IMR-90 (cell line): ENCODE measurements around the gene AHCYL1. TPM values are rescaled to one million over a fixed set of nuclear protein-coding genes. Genes with fewer than 3 reads are reported as not detected.

Experiments used
- ATAC-seq: fragments of 200-7000 bp; cut with Tn5 transposase; 2 replicates; pipeline ENCODE4 v1.9.1; 2020; ENCODE audit warnings: low read depth, mild to moderate bottlenecking, moderate library complexity
- BruUV-seq: library from RNA; stranded (reverse); fragments of 400-500 nt; replicated peaks from 2 replicates; lab custom pipeline; 2021; lab: Mats Ljungman, UMichigan
- CTCF ChIA-PET: fragments of 300-600 bp; formaldehyde crosslinking; extraction: SDS; loops from one replicate; lab custom pipeline; 2021; ENCODE audit warnings: antibody characterized with exemption; lab: Yijun Ruan, JAX
- POLR2A ChIA-PET: fragments of 300-600 bp; sonication (Branson Sonifier 250); formaldehyde crosslinking; loops from one replicate; lab custom pipeline; 2022; ENCODE audit warnings: antibody characterized with exemption; ENCODE audit not compliant: unreplicated experiment; lab: Charles Lee
- DNase-seq: peaks from one replicate; pipeline ENCODE4 v3.0.0; 2013
- H2AFZ ChIP-seq: replicated peaks from 2 replicates; pipeline ENCODE3; 2013; ENCODE audit warnings: low read length, mild to moderate bottlenecking; ENCODE audit not compliant: poor library complexity
- H2AK5ac ChIP-seq: 2 replicates; pipeline ENCODE4 v1.6.1; 2013; ENCODE audit warnings: low read depth, low read length, inconsistent platforms
- H2AK9ac ChIP-seq: replicated peaks from 2 replicates; pipeline ENCODE3; 2013; ENCODE audit warnings: mild to moderate bottlenecking, low read depth, low read length, moderate library complexity; ENCODE audit not compliant: poor library complexity
- H2BK120ac ChIP-seq: 2 replicates; pipeline ENCODE4 v1.6.1; 2013; ENCODE audit warnings: low read depth, low read length, inconsistent platforms
- H2BK15ac ChIP-seq: 3 replicates; pipeline ENCODE4 v1.6.1; 2013; ENCODE audit warnings: low read depth, low read length, inconsistent platforms
- H2BK20ac ChIP-seq: 2 replicates; pipeline ENCODE4 v1.6.1; 2013; ENCODE audit warnings: low read depth, mild to moderate bottlenecking, inconsistent platforms, low read length, moderate library complexity
- H2BK5ac ChIP-seq: 2 replicates; pipeline ENCODE4 v1.6.1; 2013; ENCODE audit warnings: mild to moderate bottlenecking, low read depth, low read length, inconsistent platforms; ENCODE audit not compliant: poor library complexity, severe bottlenecking
- H3K14ac ChIP-seq: replicated peaks from 2 replicates; pipeline ENCODE4 v1.6.1; 2013; ENCODE audit warnings: low read depth, low read length, inconsistent platforms
- H3K18ac ChIP-seq: 2 replicates; pipeline ENCODE4 v1.6.1; 2013; ENCODE audit warnings: low read depth, low read length, control low read depth
- H3K23ac ChIP-seq: 2 replicates; pipeline ENCODE4 v1.6.1; 2013; ENCODE audit warnings: low read depth, low read length, inconsistent platforms
- H3K27ac ChIP-seq: 2 replicates; pipeline ENCODE4 v1.5.1; 2013; ENCODE audit warnings: mild to moderate bottlenecking, control low read depth, low read length; ENCODE audit not compliant: insufficient read depth
- H3K27me3 ChIP-seq: 2 replicates; pipeline ENCODE4 v1.6.1; 2013; ENCODE audit warnings: low read length; ENCODE audit not compliant: control insufficient read depth, insufficient read depth
- H3K36me3 ChIP-seq: 2 replicates; pipeline ENCODE4 v1.6.1; 2013; ENCODE audit warnings: low read length, mixed read lengths; ENCODE audit not compliant: control insufficient read depth, insufficient read depth
- H3K4ac ChIP-seq: 2 replicates; pipeline ENCODE4 v1.6.1; 2013; ENCODE audit warnings: low read depth, low read length, inconsistent platforms
- H3K4me1 ChIP-seq: 2 replicates; pipeline ENCODE4 v1.6.1; 2013; ENCODE audit warnings: low read length, mixed read lengths; ENCODE audit not compliant: control insufficient read depth, insufficient read depth
- H3K4me2 ChIP-seq: 2 replicates; pipeline ENCODE4 v1.6.1; 2013; ENCODE audit warnings: low read depth, mild to moderate bottlenecking, control low read depth, low read length, moderate library complexity
- H3K4me3 ChIP-seq: 2 replicates; pipeline ENCODE4 v1.5.1; 2013; ENCODE audit warnings: low read depth, mild to moderate bottlenecking, control low read depth, low read length, moderate library complexity; ENCODE audit not compliant: insufficient read depth
- H3K56ac ChIP-seq: 2 replicates; pipeline ENCODE4 v1.6.1; 2013; ENCODE audit warnings: low read length, inconsistent platforms; ENCODE audit not compliant: insufficient read depth; ENCODE audit errors: extremely low read depth
- H3K79me1 ChIP-seq, 2 experiments: 2 replicates each; pipeline ENCODE4 v1.6.1; 2013; ENCODE audit warnings: low read length in 2 of 2, inconsistent platforms in 1 of 2, low read depth in 1 of 2
- H3K9ac ChIP-seq: 2 replicates; pipeline ENCODE4 v1.6.1; 2013; ENCODE audit warnings: low read depth, low read length, control low read depth
- H3K9me1 ChIP-seq: 2 replicates; pipeline ENCODE4 v1.6.1; 2013; ENCODE audit warnings: low read length, inconsistent platforms; ENCODE audit not compliant: insufficient read depth
- H3K9me3 ChIP-seq: 2 replicates; pipeline ENCODE4 v1.6.1; 2013; ENCODE audit warnings: low read length; ENCODE audit not compliant: control insufficient read depth, insufficient read depth
- H4K20me1 ChIP-seq: 2 replicates; pipeline ENCODE4 v1.6.1; 2013; ENCODE audit warnings: low read length, inconsistent platforms; ENCODE audit not compliant: insufficient read depth
- H4K5ac ChIP-seq: 2 replicates; pipeline ENCODE4 v1.6.1; 2013; ENCODE audit warnings: mild to moderate bottlenecking, low read depth, low read length, control low read depth
- H4K8ac ChIP-seq, 2 experiments: 2 replicates each; pipeline ENCODE4 v1.6.1; 2013; ENCODE audit warnings: low read depth in 2 of 2, low read length in 2 of 2, control low read depth in 1 of 2, inconsistent platforms in 1 of 2
- H4K91ac ChIP-seq: 2 replicates; pipeline ENCODE4 v1.6.1; 2013; ENCODE audit warnings: low read depth, low read length, inconsistent platforms; ENCODE audit not compliant: insufficient read depth
- CEBPB ChIP-seq: IDR thresholded peaks from 2 replicates; pipeline ENCODE4 v1.6.1; 2012; ENCODE audit warnings: low read depth, low read length, improper control_type of control experiment
- CHD1 ChIP-seq: IDR thresholded peaks from 2 replicates; pipeline ENCODE4 v1.6.1; 2012; ENCODE audit warnings: low read depth, low read length, improper control_type of control experiment
- MAFK ChIP-seq: IDR thresholded peaks from 2 replicates; pipeline ENCODE4 v1.6.1; 2012; ENCODE audit warnings: low read depth, low read length, improper control_type of control experiment
- MAZ ChIP-seq: IDR thresholded peaks from 2 replicates; pipeline ENCODE4 v1.6.1; 2012; ENCODE audit warnings: low read depth, mild to moderate bottlenecking, low read length, improper control_type of control experiment, moderate library complexity, borderline replicate concordance
- MXI1 ChIP-seq: IDR thresholded peaks from 2 replicates; pipeline ENCODE4 v1.6.1; 2012; ENCODE audit warnings: low read depth, mild to moderate bottlenecking, low read length, moderate library complexity, borderline replicate concordance
- NFE2L2 ChIP-seq: fragments of 150-350 bp; IDR thresholded peaks from 2 replicates; pipeline ENCODE4 v1.6.1; 2016; ENCODE audit warnings: low read depth, mild to moderate bottlenecking, low read length
- POLR2A ChIP-seq: IDR thresholded peaks from 2 replicates; pipeline ENCODE4 v1.6.1; 2012; ENCODE audit warnings: mild to moderate bottlenecking, low read depth, low read length
- RCOR1 ChIP-seq: IDR thresholded peaks from 2 replicates; pipeline ENCODE4 v1.6.1; 2012; ENCODE audit warnings: mild to moderate bottlenecking, low read length, improper control_type of control experiment; ENCODE audit not compliant: insufficient replicate concordance
- RFX5 ChIP-seq: IDR thresholded peaks from 2 replicates; pipeline ENCODE4 v1.8.0; 2012; ENCODE audit warnings: low read depth, mild to moderate bottlenecking, low read length, moderate library complexity
- SMC3 ChIP-seq: fragments of 150-350 bp; IDR thresholded peaks from 2 replicates; pipeline ENCODE4 v1.6.1; 2016; ENCODE audit warnings: low read depth, mild to moderate bottlenecking, antibody characterized with exemption, low read length, moderate library complexity
- WGBS, 2 experiments: methylation state at CpG; one replicate each; pipeline versions ENCODE4 v1.1.5 to v1.1.7; 2013; ENCODE audit warnings: missing lambda C conversion rate in 2 of 2; ENCODE audit not compliant: insufficient read length in 1 of 2; ENCODE audit errors: extremely low coverage in 2 of 2; 5-methylcytosine and 5-hydroxymethylcytosine counted together
- dilution Hi-C: fragments of 300-500 bp; cut with HindIII; formaldehyde crosslinking; loops from one replicate; pipeline ENCODE4 v1.14.3; 2018; ENCODE audit warnings: low sequenced_read_pairs; ENCODE audit not compliant: unreplicated experiment
- in situ Hi-C: fragments of 300-500 bp; cut with MboI; formaldehyde crosslinking; loops from 3 replicates; pipeline ENCODE4 v1.14.3; 2019; ENCODE audit warnings: low sequenced_read_pairs, inconsistent platforms, mixed read lengths
- intact Hi-C: fragments of 100-400 bp; cut with micrococcal nuclease; formaldehyde crosslinking; loops from 2 replicates; pipeline ENCODE4 v1.10.0; 2022
- polyA plus RNA-seq, 3 experiments: library from polyadenylated mRNA; depleted of rRNA; stranded (reverse); fragments of >200 nt; gene quantifications; 2 replicates each; pipeline ENCODE4 v1.2.3, GENCODE V29; 2012; ENCODE audit warnings: low replicate concordance in 1 of 3
- total RNA-seq: library from RNA; depleted of rRNA; stranded (reverse); fragments of >200 nt; gene quantifications from 2 replicates; pipeline ENCODE4 v1.2.3, GENCODE V29; 2012
- TF ChIP-seq, protein P1 (sequence below): fragments of 150-350 bp; IDR thresholded peaks from 2 replicates; pipeline ENCODE4 v1.6.1; 2016; ENCODE audit warnings: low read depth, mild to moderate bottlenecking, low read length, moderate library complexity, borderline replicate concordance
- TF ChIP-seq, protein P2 (sequence below): conservative IDR thresholded peaks from 2 replicates; pipeline ENCODE4 v1.5.1; 2012; ENCODE audit warnings: mild to moderate bottlenecking, low read depth, low read length, improper control_type of control experiment
- TF ChIP-seq, protein P3 (sequence below): fragments of 150-350 bp; IDR thresholded peaks from 2 replicates; pipeline ENCODE4 v1.6.1; 2017; ENCODE audit warnings: mild to moderate bottlenecking, antibody characterized with exemption, low read length, low read depth

The AHCYL1 gene
- total and polyA plus RNA-seq, 2 of the 4 experiments (the other 2 are of a cell fraction): 75.1 to 76.0 TPM

DNA sequence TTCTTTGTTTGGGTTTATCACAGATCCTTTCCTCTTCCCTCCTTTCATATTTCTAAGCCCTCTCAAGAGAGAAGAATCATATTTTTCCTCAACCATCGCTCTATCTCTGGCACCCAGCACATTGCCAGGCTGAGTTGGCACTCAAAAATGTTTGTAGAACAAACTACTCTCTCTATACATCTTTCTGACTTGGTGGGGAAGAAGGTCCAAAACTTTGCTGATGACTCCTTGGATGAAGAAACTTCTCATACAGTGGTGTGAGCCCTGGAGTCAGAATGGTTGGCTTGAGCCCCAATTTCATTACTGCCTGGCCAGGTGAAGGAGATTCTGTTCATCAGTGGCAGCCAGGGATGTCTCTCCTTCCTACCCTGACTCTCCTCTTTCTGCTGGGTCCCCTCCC is 74.0 kb downstream of the AHCYL1 start:
- intact Hi-C loops: loop anchor here (10.0 kb wide), 1 partner anchor 256 kb away; no protein-coding TSS in a partner anchor
- H3K18ac ChIP-seq: no peak overlapping the region
- no peak overlapping the region for H4K91ac ChIP-seq
- no peak overlapping the region for H3K4me3 ChIP-seq
- peaks cover 0 to 33% of the 10 kb centered on the region in 2 experiments; a peak in 3 of 4 replicates for H3K79me1 ChIP-seq
- H3K56ac ChIP-seq: no peak overlapping the region
- DNase-seq: no peak
- CTCF ChIA-PET: no interaction called here
- in situ Hi-C loops: no loop called here
- no peaks in the 10 kb centered on the region for H3K9me3 ChIP-seq
- WGBS, 2 experiments: no CpG with 5 or more reads among the region's 1 CpG
- peaks cover 19% of the 10 kb centered on the region; the same call in 1 of the 2 replicates for H4K20me1 ChIP-seq
- H3K14ac ChIP-seq: no peak overlapping the region
- no peaks in the 10 kb centered on the region for H3K27me3 ChIP-seq
- dilution Hi-C loops: no loop called here
- H2AK5ac ChIP-seq: no peak overlapping the region
- H3K4me1 ChIP-seq: peaks cover 26% of the 10 kb centered on the region
- no peak overlapping the region for H4K5ac ChIP-seq
- H2AFZ ChIP-seq: no peak overlapping the region
- no TSS peak for BruUV-seq
- no peak overlapping the region for H3K23ac ChIP-seq
- no peak overlapping the region for H2BK15ac ChIP-seq
- H2BK120ac ChIP-seq: no peak overlapping the region
- peaks cover 42% of the 10 kb centered on the region for H3K36me3 ChIP-seq
- TF ChIP-seq MXI1 (no peak), MAZ (no peak), POLR2A (no peak), MAFK (no peak), CEBPB (no peak), NFE2L2 (no peak), RFX5 (no peak), RCOR1 (no peak), SMC3 (no peak), CHD1 (no peak)
- TF ChIP-seq, protein P1, sequence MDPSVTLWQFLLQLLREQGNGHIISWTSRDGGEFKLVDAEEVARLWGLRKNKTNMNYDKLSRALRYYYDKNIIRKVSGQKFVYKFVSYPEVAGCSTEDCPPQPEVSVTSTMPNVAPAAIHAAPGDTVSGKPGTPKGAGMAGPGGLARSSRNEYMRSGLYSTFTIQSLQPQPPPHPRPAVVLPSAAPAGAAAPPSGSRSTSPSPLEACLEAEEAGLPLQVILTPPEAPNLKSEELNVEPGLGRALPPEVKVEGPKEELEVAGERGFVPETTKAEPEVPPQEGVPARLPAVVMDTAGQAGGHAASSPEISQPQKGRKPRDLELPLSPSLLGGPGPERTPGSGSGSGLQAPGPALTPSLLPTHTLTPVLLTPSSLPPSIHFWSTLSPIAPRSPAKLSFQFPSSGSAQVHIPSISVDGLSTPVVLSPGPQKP: no peak
- TF ChIP-seq, protein P2, sequence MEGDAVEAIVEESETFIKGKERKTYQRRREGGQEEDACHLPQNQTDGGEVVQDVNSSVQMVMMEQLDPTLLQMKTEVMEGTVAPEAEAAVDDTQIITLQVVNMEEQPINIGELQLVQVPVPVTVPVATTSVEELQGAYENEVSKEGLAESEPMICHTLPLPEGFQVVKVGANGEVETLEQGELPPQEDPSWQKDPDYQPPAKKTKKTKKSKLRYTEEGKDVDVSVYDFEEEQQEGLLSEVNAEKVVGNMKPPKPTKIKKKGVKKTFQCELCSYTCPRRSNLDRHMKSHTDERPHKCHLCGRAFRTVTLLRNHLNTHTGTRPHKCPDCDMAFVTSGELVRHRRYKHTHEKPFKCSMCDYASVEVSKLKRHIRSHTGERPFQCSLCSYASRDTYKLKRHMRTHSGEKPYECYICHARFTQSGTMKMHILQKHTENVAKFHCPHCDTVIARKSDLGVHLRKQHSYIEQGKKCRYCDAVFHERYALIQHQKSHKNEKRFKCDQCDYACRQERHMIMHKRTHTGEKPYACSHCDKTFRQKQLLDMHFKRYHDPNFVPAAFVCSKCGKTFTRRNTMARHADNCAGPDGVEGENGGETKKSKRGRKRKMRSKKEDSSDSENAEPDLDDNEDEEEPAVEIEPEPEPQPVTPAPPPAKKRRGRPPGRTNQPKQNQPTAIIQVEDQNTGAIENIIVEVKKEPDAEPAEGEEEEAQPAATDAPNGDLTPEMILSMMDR: no peak
- TF ChIP-seq, protein P3, sequence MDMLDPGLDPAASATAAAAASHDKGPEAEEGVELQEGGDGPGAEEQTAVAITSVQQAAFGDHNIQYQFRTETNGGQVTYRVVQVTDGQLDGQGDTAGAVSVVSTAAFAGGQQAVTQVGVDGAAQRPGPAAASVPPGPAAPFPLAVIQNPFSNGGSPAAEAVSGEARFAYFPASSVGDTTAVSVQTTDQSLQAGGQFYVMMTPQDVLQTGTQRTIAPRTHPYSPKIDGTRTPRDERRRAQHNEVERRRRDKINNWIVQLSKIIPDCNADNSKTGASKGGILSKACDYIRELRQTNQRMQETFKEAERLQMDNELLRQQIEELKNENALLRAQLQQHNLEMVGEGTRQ: no peak
- peaks cover 14% of the 10 kb centered on the region for H3K9me1 ChIP-seq
- H3K27ac ChIP-seq: no peak overlapping the region
- no peak overlapping the region for H2AK9ac ChIP-seq
- H2BK5ac ChIP-seq: no peak overlapping the region
- POLR2A ChIA-PET: no interaction called here
- no peak overlapping the region for H3K4me2 ChIP-seq
- no peak overlapping the region for H4K8ac ChIP-seq
- H3K9ac ChIP-seq: no peak overlapping the region
- ATAC-seq: no peak
- no peak overlapping the region for H2BK20ac ChIP-seq
- no peak overlapping the region for H3K4ac ChIP-seq
